Liver (tissue), 9 donors: Measurements from ENCODE around the gene STRIP2. TPM values are rescaled to one million over a fixed set of nuclear protein-coding genes. Genes with fewer than 3 reads are reported as not detected.

Experiments used
- DNase-seq: peaks from one replicate; pipeline ENCODE4 v3.0.0-alpha.2; 2017; ENCODE audit warnings: low spot score
- H3K27ac ChIP-seq, 2 donors: one replicate each; pipeline ENCODE4 v1.7.0; 2013; ENCODE audit warnings: inconsistent platforms in 2 of 2, low read length in 2 of 2, control low read depth in 1 of 2, low read depth in 1 of 2, mild to moderate bottlenecking in 1 of 2
- H3K27me3 ChIP-seq, 4 donors: one replicate each; pipeline versions ENCODE4 v1.6.1 to v1.7.0; 2013; ENCODE audit warnings: low read length in 3 of 4, inconsistent platforms in 1 of 4, mild to moderate bottlenecking in 1 of 4, moderate library complexity in 1 of 4; ENCODE audit not compliant: control insufficient read depth in 4 of 4, insufficient read depth in 4 of 4
- H3K36me3 ChIP-seq, 4 donors: one replicate each; pipeline versions ENCODE4 v1.6.1 to v1.7.0; 2013; ENCODE audit warnings: low read length in 3 of 4, mild to moderate bottlenecking in 3 of 4, low read depth in 1 of 4, moderate library complexity in 1 of 4; ENCODE audit not compliant: control insufficient read depth in 4 of 4, insufficient read depth in 3 of 4
- H3K4me1 ChIP-seq, 4 donors: one replicate each; pipeline versions ENCODE4 v1.6.1 to v1.7.0; 2013; ENCODE audit warnings: low read length in 3 of 4, mild to moderate bottlenecking in 3 of 4, moderate library complexity in 1 of 4; ENCODE audit not compliant: control insufficient read depth in 4 of 4, insufficient read depth in 4 of 4
- H3K4me3 ChIP-seq, 3 donors: one replicate each; pipeline versions ENCODE4 v1.6.1 to v1.7.0; 2013; ENCODE audit warnings: low read length in 3 of 3, control low read depth in 1 of 3, low read depth in 1 of 3, mild to moderate bottlenecking in 1 of 3
- H3K9ac ChIP-seq, 2 donors: one replicate each; pipeline ENCODE4 v1.7.0; 2013; ENCODE audit warnings: low read length in 2 of 2, mild to moderate bottlenecking in 2 of 2, moderate library complexity in 2 of 2, control low read depth in 1 of 2, low read depth in 1 of 2
- H3K9me3 ChIP-seq, 4 donors: one replicate each; pipeline versions ENCODE4 v1.6.1 to v1.7.0; 2013; ENCODE audit warnings: low read length in 3 of 4; ENCODE audit not compliant: control insufficient read depth in 4 of 4
- ATF3 ChIP-seq: IDR thresholded peaks from 2 replicates; pipeline ENCODE4 v1.6.1; 2016; ENCODE audit warnings: antibody characterized with exemption
- CTCF ChIP-seq: fragments of 150-350 bp; IDR thresholded peaks from 2 replicates; pipeline ENCODE4 v1.5.1; 2017; ENCODE audit warnings: improper control_type of control experiment, low read depth, low read length; ENCODE audit not compliant: missing input control
- EGR1 ChIP-seq, 2 donors: IDR thresholded peaks; 2 replicates each; pipeline ENCODE4 v1.6.1; 2016 to 2018; ENCODE audit warnings: antibody characterized with exemption in 2 of 2, low read depth in 2 of 2
- FOXA1 ChIP-seq: IDR thresholded peaks from 2 replicates; pipeline ENCODE4 v1.6.1; 2016; ENCODE audit warnings: antibody characterized with exemption
- FOXA2 ChIP-seq: IDR thresholded peaks from 2 replicates; pipeline ENCODE4 v1.6.1; 2016; ENCODE audit warnings: antibody characterized with exemption
- HNF4A ChIP-seq, 2 donors: conservative IDR thresholded peaks; 2 replicates each; pipeline ENCODE4 v1.6.1; 2016; ENCODE audit warnings: antibody characterized with exemption in 2 of 2, mild to moderate bottlenecking in 2 of 2
- HNF4G ChIP-seq: IDR thresholded peaks from 2 replicates; pipeline ENCODE4 v1.6.1; 2016; ENCODE audit warnings: antibody characterized with exemption
- JUND ChIP-seq, 2 donors: IDR thresholded peaks; 2 replicates each; pipeline ENCODE4 v1.6.1; 2016; ENCODE audit warnings: antibody characterized with exemption in 2 of 2
- MAX ChIP-seq: IDR thresholded peaks from 2 replicates; pipeline ENCODE4 v1.6.1; 2016; ENCODE audit warnings: antibody characterized with exemption
- NR2F2 ChIP-seq: IDR thresholded peaks from 2 replicates; pipeline ENCODE4 v1.6.1; 2016; ENCODE audit warnings: antibody characterized with exemption
- REST ChIP-seq: IDR thresholded peaks from 2 replicates; pipeline ENCODE4 v1.6.1; 2016; ENCODE audit warnings: antibody characterized with exemption, mild to moderate bottlenecking
- RXRA ChIP-seq, 2 donors: IDR thresholded peaks; 2 replicates each; pipeline ENCODE4 v1.6.1; 2017 to 2018; ENCODE audit warnings: antibody characterized with exemption in 2 of 2, mild to moderate bottlenecking in 1 of 2
- SP1 ChIP-seq: IDR thresholded peaks from 2 replicates; pipeline ENCODE4 v1.6.1; 2018; ENCODE audit warnings: antibody characterized with exemption, mild to moderate bottlenecking
- TAF1 ChIP-seq: conservative IDR thresholded peaks from 2 replicates; pipeline ENCODE4 v1.6.1; 2016; ENCODE audit warnings: antibody characterized with exemption, mild to moderate bottlenecking
- YY1 ChIP-seq: IDR thresholded peaks from 2 replicates; pipeline ENCODE4 v1.6.1; 2016; ENCODE audit warnings: antibody characterized with exemption, mild to moderate bottlenecking
- ZBTB33 ChIP-seq: IDR thresholded peaks from 2 replicates; pipeline ENCODE4 v1.6.1; 2016; ENCODE audit warnings: antibody characterized with exemption
- WGBS: extraction: QIAGEN DNeasy Blood & Tissue Kit; methylation state at CpG from one replicate; pipeline ENCODE4 v1.1.7; 2013; 5-methylcytosine and 5-hydroxymethylcytosine counted together
- polyA plus RNA-seq, 2 donors: library from polyadenylated mRNA; stranded (reverse) in 1 of 2; unstranded in 1 of 2; fragments of 200-250 nt in 1 of 2; fragments of >200 nt in 1 of 2; fragmentation: Nextera tagmentation in 1 of 2; extraction: Ambion mirVana in 1 of 2; gene quantifications; one replicate each; pipeline versions ENCODE4 v1.2.1 to v1.2.3, GENCODE V29; 2013 to 2015
- total RNA-seq, 2 donors: library from RNA; depleted of rRNA; stranded (reverse); fragments of >200 nt; gene quantifications; one replicate each; pipeline ENCODE4 v1.2.3, GENCODE V29; 2014
- donor health status: healthy.
- donor health status: healthy.
- donor health status: healthy.
- donor health status: healthy.
- donor health status: healthy.

STRIP2 gene
- total and polyA plus RNA-seq, 4 donors = 0.18 to 4.8 (median 0.35) TPM

GRCh38 chr7:129434675-129435318 is 565 bp downstream of the STRIP2 start:
- Histone ChIP-seq H3K4me1 (peaks cover 3 to 14% (median 12%) of the 10 kb centered on the region in 4 donors), H3K27ac (no peak overlapping the region), H3K9me3 (no peaks in the 10 kb centered on the region), H3K36me3 (no peaks in the 10 kb centered on the region), H3K9ac (peak overlapping the region; percentile 13 to 39), H3K4me3 (peak overlapping the region in 2 of 3 donors; percentile 81 to 95), H3K27me3 (no peaks in the 10 kb centered on the region)
- WGBS = 5% methylated on average over 44 of the region's 44 CpGs
- DNase-seq = peak; percentile 38
- TF ChIP-seq EGR1 (IDR thresholded peaks at IDR 0.05; ENCODE audit: low read depth in 2 of 2) = no peak
- no peak for TF ChIP-seq HNF4G
- TF ChIP-seq HNF4A (conservative IDR thresholded peaks at IDR 0.05) = no peak
- TF ChIP-seq ZBTB33 = no peak
- no peak for TF ChIP-seq FOXA2
- TF ChIP-seq JUND (IDR thresholded peaks at IDR 0.05) = no peak
- TF ChIP-seq MAX = no peak
- TF ChIP-seq REST = no peak
- no peak for TF ChIP-seq ATF3
- no peak for TF ChIP-seq YY1
- no peak for TF ChIP-seq NR2F2
- TF ChIP-seq RXRA (IDR thresholded peaks at IDR 0.05) = no peak
- no peak for TF ChIP-seq TAF1
- TF ChIP-seq FOXA1 = no peak
- no peak for TF ChIP-seq CTCF

GRCh38 chr7:129435414-129435829 is 1.2 kb downstream of the STRIP2 start:
- no peaks in the 10 kb centered on the region for H3K36me3 ChIP-seq
- H3K9me3 ChIP-seq = no peaks in the 10 kb centered on the region
- DNase-seq = no peak
- peaks cover 3 to 14% (median 12%) of the 10 kb centered on the region in 4 donors for H3K4me1 ChIP-seq
- no peak overlapping the region for H3K27ac ChIP-seq
- 96% methylated on average over 2 of the region's 2 CpGs for WGBS
- H3K9ac ChIP-seq = peak overlapping the region in 1 of 2 donors; percentile 13
- H3K4me3 ChIP-seq = no peak overlapping the region
- no peaks in the 10 kb centered on the region for H3K27me3 ChIP-seq
- no peak for TF ChIP-seq JUND (IDR thresholded peaks at IDR 0.05)
- no peak for TF ChIP-seq ATF3
- no peak for TF ChIP-seq MAX
- TF ChIP-seq CTCF = no peak
- TF ChIP-seq SP1 = no peak
- TF ChIP-seq ZBTB33 = no peak
- TF ChIP-seq TAF1 = no peak
